Stomach (tissue), 4 donors: ENCODE results near the gene FOXA2.

Experiments used
- EP300 ChIP-seq: sonication (generic); formaldehyde crosslinking; IDR thresholded peaks from one replicate; pipeline ENCODE4 v1.6.1; 2017; ENCODE audit warnings: antibody characterized with exemption
- POLR2A ChIP-seq, 4 donors: fragments of 450-650 bp; IDR thresholded peaks; one replicate each; pipeline ENCODE4 v1.6.1; 2016; ENCODE audit warnings: antibody characterized with exemption in 4 of 4, control low read depth in 2 of 4, mild to moderate bottlenecking in 1 of 4, moderate library complexity in 1 of 4
- POLR2AphosphoS5 ChIP-seq, 3 donors: sonication (generic); formaldehyde crosslinking; IDR thresholded peaks; one replicate each; pipeline ENCODE4 v1.6.1; 2016; ENCODE audit warnings: antibody characterized with exemption in 3 of 3
- TF ChIP-seq, protein P1 (sequence below), 7 experiments: fragments of 450-650 bp in 4 of 7; fragments of 200-600 bp in 3 of 7; sonication (generic) in 3 of 7; IDR thresholded peaks; one replicate each; pipeline ENCODE4 v1.5.1; 2016 to 2019; ENCODE audit warnings: antibody characterized with exemption in 7 of 7, control low read depth in 2 of 7, mild to moderate bottlenecking in 1 of 7

- TF ChIP-seq EP300 = no peak
- TF ChIP-seq, protein P1, sequence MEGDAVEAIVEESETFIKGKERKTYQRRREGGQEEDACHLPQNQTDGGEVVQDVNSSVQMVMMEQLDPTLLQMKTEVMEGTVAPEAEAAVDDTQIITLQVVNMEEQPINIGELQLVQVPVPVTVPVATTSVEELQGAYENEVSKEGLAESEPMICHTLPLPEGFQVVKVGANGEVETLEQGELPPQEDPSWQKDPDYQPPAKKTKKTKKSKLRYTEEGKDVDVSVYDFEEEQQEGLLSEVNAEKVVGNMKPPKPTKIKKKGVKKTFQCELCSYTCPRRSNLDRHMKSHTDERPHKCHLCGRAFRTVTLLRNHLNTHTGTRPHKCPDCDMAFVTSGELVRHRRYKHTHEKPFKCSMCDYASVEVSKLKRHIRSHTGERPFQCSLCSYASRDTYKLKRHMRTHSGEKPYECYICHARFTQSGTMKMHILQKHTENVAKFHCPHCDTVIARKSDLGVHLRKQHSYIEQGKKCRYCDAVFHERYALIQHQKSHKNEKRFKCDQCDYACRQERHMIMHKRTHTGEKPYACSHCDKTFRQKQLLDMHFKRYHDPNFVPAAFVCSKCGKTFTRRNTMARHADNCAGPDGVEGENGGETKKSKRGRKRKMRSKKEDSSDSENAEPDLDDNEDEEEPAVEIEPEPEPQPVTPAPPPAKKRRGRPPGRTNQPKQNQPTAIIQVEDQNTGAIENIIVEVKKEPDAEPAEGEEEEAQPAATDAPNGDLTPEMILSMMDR (IDR thresholded peaks at IDR 0.05) = no peak
- no peak for TF ChIP-seq POLR2A (IDR thresholded peaks at IDR 0.05)
- TF ChIP-seq POLR2AphosphoS5 (IDR thresholded peaks at IDR 0.05) = no peak
These were observed 35.4 kb upstream of the FOXA2 start for GRCh38 chr20:22619806-22620205.
